ENCODE data around the gene ANXA6.

ANXA6 gene

GRCh38 chr5:151159649-151160373, 2.2 kb upstream of the ANXA6 start:
- Histone ChIP-seq H3K36me3 (ENCODE audit: control insufficient read depth, insufficient read depth, low read length) (no peaks in the 10 kb centered on the region; the same call in 1 of the 2 replicates), H3K4me3 (replicated peaks; ENCODE audit: low read depth, low read length) (no peak overlapping the region), H3K27me3 (replicated peaks; ENCODE audit: control insufficient read depth, insufficient read depth, low read length) (no peaks in the 10 kb centered on the region)
- DNase-seq (ENCODE audit: extremely low read depth, insufficient read length), result peak; percentile 51
- TF ChIP-seq CTCF (IDR thresholded peaks at IDR 0.05; ENCODE audit: insufficient read depth, low read length, poor library complexity, severe bottlenecking), result no peak

- DNase-seq (ENCODE audit: extremely low read depth, insufficient read length), result peak; percentile 46
- H3K36me3 ChIP-seq (ENCODE audit: control insufficient read depth, insufficient read depth, low read length), result peaks cover 2% of the 10 kb centered on the region
Measured at GRCh38 chr5:151158287-151158661, 695 bp upstream of the ANXA6 start.

GRCh38 chr5:151156507-151157420, 815 bp downstream of the ANXA6 start:
- peaks cover 2% of the 10 kb centered on the region for H3K36me3 ChIP-seq (ENCODE audit: control insufficient read depth, insufficient read depth, low read length)
- no peaks in the 10 kb centered on the region for H3K27me3 ChIP-seq (replicated peaks; ENCODE audit: control insufficient read depth, insufficient read depth, low read length)
- H3K4me3 ChIP-seq (replicated peaks; ENCODE audit: low read depth, low read length), result peak overlapping the region; percentile 97
- TF ChIP-seq CTCF (IDR thresholded peaks at IDR 0.05; ENCODE audit: insufficient read depth, low read length, poor library complexity, severe bottlenecking), result peak; percentile 4
- peak; percentile 56 for DNase-seq (ENCODE audit: extremely low read depth, insufficient read length)

More at GRCh38 chr5:151158287-151158661, 695 bp upstream of the ANXA6 start:
- Histone ChIP-seq H3K4me3 (replicated peaks; ENCODE audit: low read depth, low read length) (peak overlapping the region; percentile 97), H3K27me3 (replicated peaks; ENCODE audit: control insufficient read depth, insufficient read depth, low read length) (no peaks in the 10 kb centered on the region)
- no peak for TF ChIP-seq CTCF (IDR thresholded peaks at IDR 0.05; ENCODE audit: insufficient read depth, low read length, poor library complexity, severe bottlenecking)

GRCh38 chr5:151155775-151156506, 1.6 kb downstream of the ANXA6 start:
- peak; percentile 40 for DNase-seq (ENCODE audit: extremely low read depth, insufficient read length)
- TF ChIP-seq CTCF (IDR thresholded peaks at IDR 0.05; ENCODE audit: insufficient read depth, low read length, poor library complexity, severe bottlenecking), result no peak
- peak overlapping the region; percentile 97 for H3K4me3 ChIP-seq (replicated peaks; ENCODE audit: low read depth, low read length)
- peaks cover 2% of the 10 kb centered on the region for H3K36me3 ChIP-seq (ENCODE audit: control insufficient read depth, insufficient read depth, low read length)
- no peaks in the 10 kb centered on the region for H3K27me3 ChIP-seq (replicated peaks; ENCODE audit: control insufficient read depth, insufficient read depth, low read length)

- peak; percentile 46 for DNase-seq (ENCODE audit: extremely low read depth, insufficient read length)
Measured at GRCh38 chr5:151154931-151155774, 2.4 kb downstream of the ANXA6 start.

More at GRCh38 chr5:151154931-151155774, 2.4 kb downstream of the ANXA6 start:
- H3K36me3 ChIP-seq (ENCODE audit: control insufficient read depth, insufficient read depth, low read length), result peaks cover 3% of the 10 kb centered on the region
- no peak for TF ChIP-seq CTCF (IDR thresholded peaks at IDR 0.05; ENCODE audit: insufficient read depth, low read length, poor library complexity, severe bottlenecking)
- H3K27me3 ChIP-seq (replicated peaks; ENCODE audit: control insufficient read depth, insufficient read depth, low read length), result no peaks in the 10 kb centered on the region
- H3K4me3 ChIP-seq (replicated peaks; ENCODE audit: low read depth, low read length), result peak overlapping the region; percentile 97
